ENCODE results near the gene ADGRG1. TPM values are rescaled to one million over a fixed set of nuclear protein-coding genes. Genes with fewer than 3 reads are reported as not detected.

The ADGRG1 gene
- total RNA-seq, 1 donor from 2014 or later: 41.1 TPM

DNA sequence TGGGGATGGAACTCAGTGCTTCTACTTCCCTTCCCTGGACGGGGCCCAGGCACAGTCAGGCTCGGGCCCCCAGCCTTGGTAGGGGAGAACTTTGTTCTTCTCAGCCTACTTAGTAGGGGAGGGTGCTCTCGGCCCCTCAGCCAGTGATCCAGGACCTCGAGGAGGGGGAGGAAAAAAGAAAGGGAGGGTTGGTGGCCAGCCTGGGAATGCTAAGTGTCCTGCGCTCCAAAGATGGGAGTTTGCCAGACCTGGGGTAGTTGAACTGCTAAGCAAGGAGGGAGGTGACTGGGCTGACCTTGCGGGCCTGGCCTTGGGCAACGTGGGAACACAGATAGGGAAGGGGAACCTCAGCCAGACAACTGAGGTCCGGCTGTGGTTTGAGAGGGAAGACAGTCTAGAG, 12.2 kb downstream of the ADGRG1 start:
- DNase-seq (ENCODE audit: extremely low spot score, unreplicated experiment): no peak
- Mint-ChIP-seq H3K4me1 (ENCODE audit: unreplicated experiment) (peaks cover 16% of the 10 kb centered on the region), H3K27me3 (no peaks in the 10 kb centered on the region), H3K4me3 (no peak overlapping the region), H3K9me3 (no peaks in the 10 kb centered on the region), H3K27ac (peak overlapping the region; percentile 77), H3K36me3 (no peaks in the 10 kb centered on the region)
- TF ChIP-seq CTCF (conservative IDR thresholded peaks at IDR 0.05): no peak

- Mint-ChIP-seq H3K27me3 (no peaks in the 10 kb centered on the region), H3K9me3 (no peaks in the 10 kb centered on the region), H3K36me3 (no peaks in the 10 kb centered on the region), H3K4me1 (ENCODE audit: unreplicated experiment) (peaks cover 10% of the 10 kb centered on the region), H3K27ac (no peak overlapping the region), H3K4me3 (no peak overlapping the region)
- no peak for TF ChIP-seq CTCF (conservative IDR thresholded peaks at IDR 0.05)
- no peak for DNase-seq (ENCODE audit: extremely low spot score, unreplicated experiment)
These were observed 14.0 kb downstream of the ADGRG1 start for GRCh38 chr16:57642160-57643135.

GRCh38 chr16:57643147-57643874, 14.9 kb downstream of the ADGRG1 start:
- H3K36me3 Mint-ChIP-seq: no peaks in the 10 kb centered on the region
- no peak overlapping the region for H3K27ac Mint-ChIP-seq
- no peak for TF ChIP-seq CTCF (conservative IDR thresholded peaks at IDR 0.05)
- no peak for DNase-seq (ENCODE audit: extremely low spot score, unreplicated experiment)
- no peak overlapping the region for H3K4me3 Mint-ChIP-seq
- no peaks in the 10 kb centered on the region for H3K27me3 Mint-ChIP-seq
- H3K9me3 Mint-ChIP-seq: no peaks in the 10 kb centered on the region
- H3K4me1 Mint-ChIP-seq (ENCODE audit: unreplicated experiment): peaks cover 10% of the 10 kb centered on the region

GRCh38 chr16:57643910-57644309, 15.5 kb downstream of the ADGRG1 start:
- Mint-ChIP-seq H3K27me3 (no peaks in the 10 kb centered on the region), H3K36me3 (no peaks in the 10 kb centered on the region), H3K27ac (no peak overlapping the region), H3K4me1 (ENCODE audit: unreplicated experiment) (peaks cover 10% of the 10 kb centered on the region), H3K9me3 (no peaks in the 10 kb centered on the region), H3K4me3 (no peak overlapping the region)
- no peak for TF ChIP-seq CTCF (conservative IDR thresholded peaks at IDR 0.05)
- no peak for DNase-seq (ENCODE audit: extremely low spot score, unreplicated experiment)

DNA sequence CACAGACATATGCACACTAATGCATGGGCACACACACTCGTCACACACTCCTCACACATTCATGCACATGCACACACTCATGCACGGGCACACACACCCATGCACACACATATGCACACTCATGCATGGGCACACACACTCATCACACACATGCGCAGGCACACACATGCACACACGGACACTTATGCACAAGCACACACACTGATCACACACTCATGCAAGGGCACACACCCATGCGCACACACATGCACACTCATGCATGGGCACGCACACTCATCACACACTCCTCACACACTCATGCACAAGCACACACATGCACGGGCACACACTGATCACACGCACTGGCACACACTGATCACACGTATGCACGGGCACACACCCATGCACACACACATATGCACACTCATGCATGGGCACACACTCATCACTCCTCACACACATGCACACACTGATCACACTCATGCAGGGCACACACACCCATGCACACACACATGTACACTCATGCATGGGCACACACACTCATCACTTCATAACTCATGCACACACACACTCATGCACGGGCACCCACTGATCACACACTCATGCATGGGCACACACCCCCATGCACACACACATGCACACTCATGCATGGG, 16.1 kb downstream of the ADGRG1 start:
- Mint-ChIP-seq H3K36me3 (no peaks in the 10 kb centered on the region), H3K27me3 (no peaks in the 10 kb centered on the region), H3K4me1 (ENCODE audit: unreplicated experiment) (peaks cover 10% of the 10 kb centered on the region), H3K4me3 (no peak overlapping the region), H3K27ac (no peak overlapping the region), H3K9me3 (no peaks in the 10 kb centered on the region)
- DNase-seq (ENCODE audit: extremely low spot score, unreplicated experiment): no peak
- no peak for TF ChIP-seq CTCF (conservative IDR thresholded peaks at IDR 0.05)
